Measurements from ENCODE around the gene MACROD2. TPM values are rescaled to one million over a fixed set of nuclear protein-coding genes. Genes with fewer than 3 reads are reported as not detected.

Gene MACROD2
- total RNA-seq, 5 donors from 2014 or later (not counting 1 experiment from before 2014, with no cell fraction given) = 0.23 to 1.3 (median 0.51) TPM; not detected in 2

- Histone ChIP-seq H3K4me1 (ENCODE audit: control insufficient read depth in 1 of 2, extremely low read depth in 1 of 2, insufficient read depth in 2 of 2, low read length in 2 of 2) (no peaks in the 10 kb centered on the region), H3K27ac (ENCODE audit: low read length) (no peak overlapping the region), H3K4me3 (ENCODE audit: control insufficient read depth in 1 of 2, extremely low read depth in 1 of 2, low read length in 1 of 2) (no peak overlapping the region), H3K27me3 (replicated peaks in 1 of 2; ENCODE audit: control insufficient read depth in 2 of 2, extremely low read depth in 1 of 2, insufficient read depth in 2 of 2, low read length in 1 of 2) (no peaks in the 10 kb centered on the region), H3K9me3 (no peaks in the 10 kb centered on the region), H3K36me3 (ENCODE audit: control insufficient read depth in 2 of 2, extremely low read depth in 1 of 2, insufficient read depth in 1 of 2, low read length in 1 of 2) (no peaks in the 10 kb centered on the region)
- POLR2A ChIA-PET = no interaction called here
- WGBS (ENCODE audit: insufficient coverage) = 46% methylated on average over 3 of the region's 3 CpGs
- H3K4me3 Mint-ChIP-seq = no peak overlapping the region
- H3K4me1 Mint-ChIP-seq = no peaks in the 10 kb centered on the region
- H3K27ac Mint-ChIP-seq = no peak overlapping the region
- no peaks in the 10 kb centered on the region for H3K36me3 Mint-ChIP-seq
- DNase-seq (no peak), ATAC-seq (replicated peaks in 1 of 4) (no peak)
- no peaks in the 10 kb centered on the region for H3K9me3 Mint-ChIP-seq
- CTCF ChIA-PET = no interaction called here
- no peaks in the 10 kb centered on the region for H3K27me3 Mint-ChIP-seq
Observed at GRCh38 chr20:15242773-15243172, 1247.5 kb downstream of the MACROD2 start.

- no peak overlapping the region for H3K27ac Mint-ChIP-seq
- Histone ChIP-seq H3K4me1 (ENCODE audit: control insufficient read depth in 1 of 2, extremely low read depth in 1 of 2, insufficient read depth in 2 of 2, low read length in 2 of 2) (no peaks in the 10 kb centered on the region), H3K4me3 (ENCODE audit: control insufficient read depth in 1 of 2, extremely low read depth in 1 of 2, low read length in 1 of 2) (no peak overlapping the region), H3K27ac (ENCODE audit: low read length) (no peak overlapping the region), H3K9me3 (no peaks in the 10 kb centered on the region), H3K27me3 (replicated peaks in 1 of 2; ENCODE audit: control insufficient read depth in 2 of 2, extremely low read depth in 1 of 2, insufficient read depth in 2 of 2, low read length in 1 of 2) (no peaks in the 10 kb centered on the region), H3K36me3 (ENCODE audit: control insufficient read depth in 2 of 2, extremely low read depth in 1 of 2, insufficient read depth in 1 of 2, low read length in 1 of 2) (no peaks in the 10 kb centered on the region)
- no peak for DNase-seq
- no peaks in the 10 kb centered on the region for H3K4me1 Mint-ChIP-seq
- no peaks in the 10 kb centered on the region for H3K36me3 Mint-ChIP-seq
- peaks cover 8 to 14% (median 12%) of the 10 kb centered on the region in 3 donors for H3K9me3 Mint-ChIP-seq
- no peak overlapping the region for H3K4me3 Mint-ChIP-seq
- ChIA-PET CTCF (no interaction called here), POLR2A (no interaction called here)
- ATAC-seq (replicated peaks in 1 of 4) = no peak
- no CpG with 5 or more reads among the region's 2 CpGs for WGBS (ENCODE audit: insufficient coverage)
- no peaks in the 10 kb centered on the region for H3K27me3 Mint-ChIP-seq
Observed at GRCh38 chr20:15245896-15246295, 1250.6 kb downstream of the MACROD2 start.

GRCh38 chr20:15248618-15249395 is 1253.5 kb downstream of the MACROD2 start:
- POLR2A ChIA-PET = no interaction called here
- no peaks in the 10 kb centered on the region for H3K9me3 ChIP-seq
- H3K27me3 ChIP-seq (replicated peaks in 1 of 2; ENCODE audit: control insufficient read depth in 2 of 2, extremely low read depth in 1 of 2, insufficient read depth in 2 of 2, low read length in 1 of 2) = no peaks in the 10 kb centered on the region
- Mint-ChIP-seq H3K9me3 (peaks cover 11 to 14% (median 13%) of the 10 kb centered on the region in 3 donors), H3K36me3 (no peaks in the 10 kb centered on the region), H3K4me1 (no peaks in the 10 kb centered on the region), H3K4me3 (no peak overlapping the region), H3K27ac (no peak overlapping the region), H3K27me3 (no peaks in the 10 kb centered on the region)
- no peak for ATAC-seq (replicated peaks in 1 of 4)
- no peaks in the 10 kb centered on the region for H3K4me1 ChIP-seq (ENCODE audit: control insufficient read depth in 1 of 2, extremely low read depth in 1 of 2, insufficient read depth in 2 of 2, low read length in 2 of 2)
- H3K36me3 ChIP-seq (ENCODE audit: control insufficient read depth in 2 of 2, extremely low read depth in 1 of 2, insufficient read depth in 1 of 2, low read length in 1 of 2) = no peaks in the 10 kb centered on the region
- no peak overlapping the region for H3K27ac ChIP-seq (ENCODE audit: low read length)
- DNase-seq = no peak
- H3K4me3 ChIP-seq (ENCODE audit: control insufficient read depth in 1 of 2, extremely low read depth in 1 of 2, low read length in 1 of 2) = no peak overlapping the region
- WGBS (ENCODE audit: insufficient coverage) = 85% methylated on average over 5 of the region's 7 CpGs
- CTCF ChIA-PET = no interaction called here

GRCh38 chr20:15251171-15251570 is 1255.9 kb downstream of the MACROD2 start:
- POLR2A ChIA-PET = no interaction called here
- no peaks in the 10 kb centered on the region for H3K36me3 ChIP-seq (ENCODE audit: control insufficient read depth in 2 of 2, extremely low read depth in 1 of 2, insufficient read depth in 1 of 2, low read length in 1 of 2)
- H3K27me3 ChIP-seq (replicated peaks in 1 of 2; ENCODE audit: control insufficient read depth in 2 of 2, extremely low read depth in 1 of 2, insufficient read depth in 2 of 2, low read length in 1 of 2) = no peaks in the 10 kb centered on the region
- no peak overlapping the region for H3K27ac ChIP-seq (ENCODE audit: low read length)
- no peaks in the 10 kb centered on the region for H3K27me3 Mint-ChIP-seq
- H3K36me3 Mint-ChIP-seq = no peaks in the 10 kb centered on the region
- no peaks in the 10 kb centered on the region for H3K4me1 ChIP-seq (ENCODE audit: control insufficient read depth in 1 of 2, extremely low read depth in 1 of 2, insufficient read depth in 2 of 2, low read length in 2 of 2)
- CTCF ChIA-PET = no interaction called here
- no peak overlapping the region for H3K4me3 Mint-ChIP-seq
- H3K4me3 ChIP-seq (ENCODE audit: control insufficient read depth in 1 of 2, extremely low read depth in 1 of 2, low read length in 1 of 2) = no peak overlapping the region
- peaks cover 15 to 18% (median 17%) of the 10 kb centered on the region in 3 donors for H3K9me3 Mint-ChIP-seq
- H3K4me1 Mint-ChIP-seq = no peaks in the 10 kb centered on the region
- no peak overlapping the region for H3K27ac Mint-ChIP-seq
- H3K9me3 ChIP-seq = no peaks in the 10 kb centered on the region
- ATAC-seq (replicated peaks in 1 of 4) = no peak
- DNase-seq = no peak
- no CpG with 5 or more reads among the region's 2 CpGs for WGBS (ENCODE audit: insufficient coverage)

- Mint-ChIP-seq H3K36me3 (no peaks in the 10 kb centered on the region), H3K4me1 (no peaks in the 10 kb centered on the region), H3K4me3 (no peak overlapping the region), H3K27ac (no peak overlapping the region), H3K27me3 (no peaks in the 10 kb centered on the region), H3K9me3 (peaks cover 15 to 18% (median 17%) of the 10 kb centered on the region in 3 donors)
- Histone ChIP-seq H3K36me3 (ENCODE audit: control insufficient read depth in 2 of 2, extremely low read depth in 1 of 2, insufficient read depth in 1 of 2, low read length in 1 of 2) (no peaks in the 10 kb centered on the region), H3K27me3 (replicated peaks in 1 of 2; ENCODE audit: control insufficient read depth in 2 of 2, extremely low read depth in 1 of 2, insufficient read depth in 2 of 2, low read length in 1 of 2) (no peaks in the 10 kb centered on the region), H3K4me3 (ENCODE audit: control insufficient read depth in 1 of 2, extremely low read depth in 1 of 2, low read length in 1 of 2) (no peak overlapping the region), H3K9me3 (no peaks in the 10 kb centered on the region), H3K4me1 (ENCODE audit: control insufficient read depth in 1 of 2, extremely low read depth in 1 of 2, insufficient read depth in 2 of 2, low read length in 2 of 2) (no peaks in the 10 kb centered on the region), H3K27ac (ENCODE audit: low read length) (no peak overlapping the region)
- ChIA-PET POLR2A (no interaction called here), CTCF (interaction anchor here in 1 of 2 donors (1.1 kb wide), 1 partner anchor 8 kb away, joined by 3 read pairs; no protein-coding TSS in a partner anchor)
- WGBS (ENCODE audit: insufficient coverage) = 50% methylated on average over 1 of the region's 2 CpGs
- ATAC-seq (replicated peaks in 1 of 4) (no peak), DNase-seq (no peak)
Observed at GRCh38 chr20:15252304-15252703, 1257.0 kb downstream of the MACROD2 start.

- ChIA-PET CTCF (interaction anchor here in 1 of 2 donors (1.1 kb wide), 1 partner anchor 9 kb away, joined by 3 read pairs; no protein-coding TSS in a partner anchor), POLR2A (no interaction called here)
- 77% methylated on average over 3 of the region's 5 CpGs for WGBS (ENCODE audit: insufficient coverage)
- no peaks in the 10 kb centered on the region for H3K27me3 Mint-ChIP-seq
- peaks cover 10 to 15% (median 11%) of the 10 kb centered on the region in 3 donors for H3K9me3 Mint-ChIP-seq
- H3K4me1 Mint-ChIP-seq = no peaks in the 10 kb centered on the region
- no peaks in the 10 kb centered on the region for H3K9me3 ChIP-seq
- DNase-seq (no peak), ATAC-seq (replicated peaks in 1 of 4) (no peak)
- no peaks in the 10 kb centered on the region for H3K36me3 ChIP-seq (ENCODE audit: control insufficient read depth in 2 of 2, extremely low read depth in 1 of 2, insufficient read depth in 1 of 2, low read length in 1 of 2)
- no peaks in the 10 kb centered on the region for H3K4me1 ChIP-seq (ENCODE audit: control insufficient read depth in 1 of 2, extremely low read depth in 1 of 2, insufficient read depth in 2 of 2, low read length in 2 of 2)
- no peak overlapping the region for H3K4me3 ChIP-seq (ENCODE audit: control insufficient read depth in 1 of 2, extremely low read depth in 1 of 2, low read length in 1 of 2)
- H3K27me3 ChIP-seq (replicated peaks in 1 of 2; ENCODE audit: control insufficient read depth in 2 of 2, extremely low read depth in 1 of 2, insufficient read depth in 2 of 2, low read length in 1 of 2) = no peaks in the 10 kb centered on the region
- H3K27ac Mint-ChIP-seq = no peak overlapping the region
- no peak overlapping the region for H3K27ac ChIP-seq (ENCODE audit: low read length)
- no peaks in the 10 kb centered on the region for H3K36me3 Mint-ChIP-seq
- H3K4me3 Mint-ChIP-seq = no peak overlapping the region
Observed at GRCh38 chr20:15253431-15253830, 1258.1 kb downstream of the MACROD2 start.

Measured in T-cell (primary cell).